OCI-LY3 (cell line): ENCODE results near the gene SLC46A2.

Experiments
- H2AFZ ChIP-seq: fragments of 200-600, 300-600 bp; shearing (Covaris generic); 2 replicates; pipeline ENCODE4 v1.6.0; 2014; ENCODE audit warnings: antibody characterized with exemption, low read depth, low read length
- H3K27ac ChIP-seq: fragments of 200-600, 300-600 bp; sonication (generic); 2 replicates; pipeline ENCODE4 v1.5.1; 2014; ENCODE audit warnings: mild to moderate bottlenecking, low read length, moderate library complexity, mixed read lengths
- H3K27me3 ChIP-seq: fragments of 200-600, 300-600 bp; sonication (generic); 2 replicates; pipeline ENCODE4 v1.6.1; 2014; ENCODE audit warnings: low read depth, low read length, mixed read lengths
- H3K36me3 ChIP-seq: fragments of 200-600, 300-600 bp; sonication (generic); replicated peaks from 2 replicates; pipeline ENCODE3; 2014; ENCODE audit warnings: low read depth, low read length, mixed read lengths
- H3K4me1 ChIP-seq: fragments of 300-600, 200-600 bp; sonication (generic); 2 replicates; pipeline ENCODE4 v1.6.1; 2014; ENCODE audit warnings: low read length, mixed read lengths
- H3K4me2 ChIP-seq: fragments of 200-600, 300-600 bp; sonication (generic); 2 replicates; pipeline ENCODE4 v1.6.1; 2014; ENCODE audit warnings: low read length, mixed read lengths
- H3K4me3 ChIP-seq: fragments of 300-600, 200-600 bp; sonication (generic); 2 replicates; pipeline ENCODE4 v1.5.1; 2014; ENCODE audit warnings: antibody characterized with exemption, mild to moderate bottlenecking, low read length, moderate library complexity
- H3K79me2 ChIP-seq: fragments of 300-600, 200-600 bp; shearing (Covaris generic); 2 replicates; pipeline ENCODE4 v1.6.1; 2014; ENCODE audit warnings: mild to moderate bottlenecking, low read length, mixed read lengths
- H3K9ac ChIP-seq: fragments of 300-600, 200-600 bp; shearing (Covaris generic); 2 replicates; pipeline ENCODE4 v1.6.0; 2014; ENCODE audit warnings: mild to moderate bottlenecking, low read length, moderate library complexity
- H3K9me3 ChIP-seq: fragments of 200-600, 300-600 bp; shearing (Covaris generic); 2 replicates; pipeline ENCODE4 v1.6.1; 2014; ENCODE audit warnings: low read length, mixed read lengths; ENCODE audit not compliant: insufficient read depth
- H4K20me1 ChIP-seq: fragments of 200-600, 300-600 bp; sonication (generic); 2 replicates; pipeline ENCODE4 v1.6.1; 2016; ENCODE audit warnings: low read length, mixed read lengths; ENCODE audit not compliant: insufficient read depth
- CTCF ChIP-seq: fragments of 200-600, 300-600 bp; sonication (generic); IDR thresholded peaks from 2 replicates; pipeline ENCODE4 v1.5.1; 2014; ENCODE audit warnings: antibody characterized with exemption, low read length, low read depth
- EZH2phosphoT487 ChIP-seq: fragments of 200-600 bp; shearing (Covaris generic); IDR thresholded peaks from 2 replicates; pipeline ENCODE4 v1.6.1; 2018; ENCODE audit warnings: antibody characterized with exemption, mixed run types, low read depth

Gene SLC46A2

GRCh38 chr9:112887381-112887780, 3.3 kb downstream of the SLC46A2 start:
- H2AFZ ChIP-seq, result no peak overlapping the region
- H3K36me3 ChIP-seq, result no peaks in the 10 kb centered on the region
- no peak overlapping the region for H3K9ac ChIP-seq
- H3K4me3 ChIP-seq, result no peak overlapping the region
- H3K79me2 ChIP-seq, result no peaks in the 10 kb centered on the region
- H3K27me3 ChIP-seq, result no peaks in the 10 kb centered on the region
- H3K9me3 ChIP-seq, result no peaks in the 10 kb centered on the region
- H3K27ac ChIP-seq, result no peak overlapping the region
- H4K20me1 ChIP-seq, result no peaks in the 10 kb centered on the region
- H3K4me2 ChIP-seq, result no peak overlapping the region
- TF ChIP-seq EZH2phosphoT487 (no peak), CTCF (peak; percentile 63)
- peaks cover 8% of the 10 kb centered on the region; the same call in 1 of the 2 replicates for H3K4me1 ChIP-seq

- TF ChIP-seq CTCF, result no peak
- no peak for TF ChIP-seq EZH2phosphoT487
- Histone ChIP-seq H3K9me3 (no peaks in the 10 kb centered on the region), H3K36me3 (no peaks in the 10 kb centered on the region), H2AFZ (no peak overlapping the region), H3K9ac (no peak overlapping the region), H3K4me3 (no peak overlapping the region), H3K27me3 (no peaks in the 10 kb centered on the region), H3K4me1 (peaks cover 12% of the 10 kb centered on the region; the same call in 1 of the 2 replicates), H3K27ac (no peak overlapping the region), H3K4me2 (no peak overlapping the region), H4K20me1 (no peaks in the 10 kb centered on the region), H3K79me2 (no peaks in the 10 kb centered on the region)
Measured at GRCh38 chr9:112886351-112886750, 4.3 kb downstream of the SLC46A2 start.

- Histone ChIP-seq H3K4me2 (no peak overlapping the region), H3K27me3 (no peaks in the 10 kb centered on the region), H3K9ac (no peak overlapping the region), H3K27ac (no peak overlapping the region), H2AFZ (no peak overlapping the region), H3K36me3 (no peaks in the 10 kb centered on the region), H3K4me1 (peaks cover 12% of the 10 kb centered on the region; the same call in 1 of the 2 replicates), H3K4me3 (no peak overlapping the region), H3K9me3 (no peaks in the 10 kb centered on the region), H4K20me1 (no peaks in the 10 kb centered on the region), H3K79me2 (no peaks in the 10 kb centered on the region)
- TF ChIP-seq EZH2phosphoT487, result no peak
- TF ChIP-seq CTCF, result no peak
Measured at GRCh38 chr9:112885324-112885723, 5.4 kb downstream of the SLC46A2 start.

GRCh38 chr9:112884721-112885120, 6.0 kb downstream of the SLC46A2 start:
- H3K4me1 ChIP-seq, result peaks cover 12% of the 10 kb centered on the region; the same call in 1 of the 2 replicates
- H3K27me3 ChIP-seq, result no peaks in the 10 kb centered on the region
- no peak overlapping the region for H3K4me2 ChIP-seq
- no peak overlapping the region for H3K4me3 ChIP-seq
- no peaks in the 10 kb centered on the region for H3K36me3 ChIP-seq
- H3K9ac ChIP-seq, result no peak overlapping the region
- no peak overlapping the region for H3K27ac ChIP-seq
- no peak for TF ChIP-seq EZH2phosphoT487
- no peaks in the 10 kb centered on the region for H3K79me2 ChIP-seq
- no peaks in the 10 kb centered on the region for H4K20me1 ChIP-seq
- H3K9me3 ChIP-seq, result no peaks in the 10 kb centered on the region
- H2AFZ ChIP-seq, result no peak overlapping the region

GRCh38 chr9:112884101-112884500, 6.6 kb downstream of the SLC46A2 start:
- Histone ChIP-seq H3K36me3 (no peaks in the 10 kb centered on the region), H3K79me2 (no peaks in the 10 kb centered on the region), H3K27me3 (no peaks in the 10 kb centered on the region), H2AFZ (no peak overlapping the region), H4K20me1 (no peaks in the 10 kb centered on the region), H3K4me2 (no peak overlapping the region), H3K27ac (no peak overlapping the region), H3K4me3 (no peak overlapping the region), H3K9ac (no peak overlapping the region), H3K4me1 (peaks cover 12% of the 10 kb centered on the region; the same call in 1 of the 2 replicates), H3K9me3 (no peaks in the 10 kb centered on the region)
- no peak for TF ChIP-seq CTCF
- TF ChIP-seq EZH2phosphoT487, result no peak
